Measurements from ENCODE around the gene CABP2.

The CABP2 gene

DNA sequence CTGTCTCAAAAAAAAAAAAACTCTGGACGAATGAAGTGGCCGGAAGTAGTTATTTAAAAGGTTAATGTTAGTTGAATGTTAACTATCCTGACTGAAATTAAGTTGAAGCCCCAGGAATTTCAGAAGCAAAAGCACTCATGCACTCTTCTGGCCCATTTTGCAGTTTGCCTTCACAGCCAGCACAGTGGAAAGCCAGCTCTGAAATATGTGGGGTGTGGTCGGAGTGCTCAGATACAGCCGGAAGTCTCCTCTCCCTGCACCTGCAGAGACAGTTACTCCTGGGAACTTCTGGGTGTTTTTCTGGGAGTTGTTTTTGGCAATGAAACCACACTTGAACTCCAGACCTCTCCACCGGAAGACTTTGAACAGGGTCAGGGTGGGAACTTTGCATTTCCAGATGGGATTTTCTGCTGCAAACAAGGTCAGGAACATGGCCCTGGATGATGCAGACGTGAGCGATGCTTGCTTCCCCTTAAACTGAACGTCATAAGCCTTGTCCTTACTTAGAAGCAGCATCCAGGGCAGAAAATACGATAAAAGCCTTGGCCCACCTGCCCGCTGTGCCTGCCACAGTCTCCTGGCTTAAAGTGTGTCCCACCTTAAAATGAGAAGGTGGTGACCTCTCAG is 21.5 kb upstream of the CABP2 start:
- no peak for TF ChIP-seq CTCF (IDR thresholded peaks at IDR 0.05; ENCODE audit: low read depth, low read length, missing control alignments)
- no peak for DNase-seq (ENCODE audit: low read depth)
- H3K4me3 ChIP-seq (ENCODE audit: low read depth, low read length), result no peak overlapping the region

- no peak for TF ChIP-seq CTCF (IDR thresholded peaks at IDR 0.05; ENCODE audit: low read depth, low read length, missing control alignments)
- no peak for DNase-seq (ENCODE audit: low read depth)
- H3K4me3 ChIP-seq (ENCODE audit: low read depth, low read length), result no peak overlapping the region
Observed at GRCh38 chr11:67543585-67543984, 20.3 kb upstream of the CABP2 start.

DNA sequence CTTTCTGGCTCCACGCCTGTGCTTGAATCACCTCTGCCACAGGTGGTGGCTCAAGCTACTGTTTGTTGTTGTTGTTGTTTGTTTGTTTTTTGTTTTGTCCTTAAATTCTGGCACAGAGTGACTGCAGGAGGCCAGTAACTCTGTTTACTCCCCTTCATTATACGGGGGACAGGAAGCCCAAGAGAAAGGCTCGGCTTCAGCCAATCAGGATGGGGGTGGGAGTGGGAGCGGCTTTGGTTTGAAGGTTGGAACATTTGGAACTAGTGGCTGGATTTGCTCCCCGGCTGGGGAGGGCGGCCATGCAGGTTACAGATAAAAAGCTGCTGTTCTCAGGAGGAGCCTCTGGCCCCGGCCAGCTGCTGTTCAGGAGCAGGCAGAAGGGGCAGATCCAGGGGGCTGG is 19.7 kb upstream of the CABP2 start:
- TF ChIP-seq CTCF (IDR thresholded peaks at IDR 0.05; ENCODE audit: low read depth, low read length, missing control alignments), result no peak
- H3K4me3 ChIP-seq (ENCODE audit: low read depth, low read length), result no peak overlapping the region
- no peak for DNase-seq (ENCODE audit: low read depth)

GRCh38 chr11:67542169-67542568 is 18.9 kb upstream of the CABP2 start:
- no peak for TF ChIP-seq CTCF (IDR thresholded peaks at IDR 0.05; ENCODE audit: low read depth, low read length, missing control alignments)
- no peak overlapping the region for H3K4me3 ChIP-seq (ENCODE audit: low read depth, low read length)
- DNase-seq (ENCODE audit: low read depth), result no peak

DNA sequence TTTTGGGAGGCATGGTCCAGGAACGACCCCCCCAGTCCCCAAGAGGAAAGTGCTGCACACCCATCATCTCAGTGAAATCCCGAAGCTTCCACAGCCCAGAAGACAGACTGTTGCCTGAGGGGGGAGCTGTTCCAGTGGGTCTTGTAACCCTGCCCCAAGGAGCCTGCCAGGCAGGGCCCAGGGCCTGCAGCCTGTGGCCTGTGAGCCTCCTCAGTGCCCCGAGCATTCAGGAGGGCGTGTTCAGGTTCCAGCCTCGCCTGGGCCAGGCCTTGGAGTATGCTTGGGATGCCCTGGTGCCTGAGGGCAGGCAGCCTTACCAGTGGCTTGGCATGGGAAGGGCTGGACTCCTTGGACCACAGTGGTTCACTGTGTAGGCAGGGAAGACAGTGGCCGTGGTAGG is 18.0 kb upstream of the CABP2 start:
- no peak for TF ChIP-seq CTCF (IDR thresholded peaks at IDR 0.05; ENCODE audit: low read depth, low read length, missing control alignments)
- DNase-seq (ENCODE audit: low read depth), result no peak
- H3K4me3 ChIP-seq (ENCODE audit: low read depth, low read length), result no peak overlapping the region

GRCh38 chr11:67539550-67539949 is 16.3 kb upstream of the CABP2 start:
- H3K4me3 ChIP-seq (ENCODE audit: low read depth, low read length), result no peak overlapping the region
- no peak for TF ChIP-seq CTCF (IDR thresholded peaks at IDR 0.05; ENCODE audit: low read depth, low read length, missing control alignments)
- DNase-seq (ENCODE audit: low read depth), result no peak

- no peak for DNase-seq (ENCODE audit: low read depth)
- H3K4me3 ChIP-seq (ENCODE audit: low read depth, low read length), result no peak overlapping the region
- TF ChIP-seq CTCF (IDR thresholded peaks at IDR 0.05; ENCODE audit: low read depth, low read length, missing control alignments), result no peak
Observed at GRCh38 chr11:67538823-67539505, 15.7 kb upstream of the CABP2 start.

All from GM12864 (cell line).